Measurements from ENCODE around the gene GABRE. TPM values are rescaled to one million over a fixed set of nuclear protein-coding genes. Genes with fewer than 3 reads are reported as not detected.

Gene GABRE
- total RNA-seq, 2 experiments from 2014 or later, result not detected

- DNase-seq (no peak), ATAC-seq (ENCODE audit: poor library complexity) (no peak)
- ChIA-PET CTCF (no interaction called here), POLR2A (no interaction called here)
- peaks cover 0 to 15% of the 10 kb centered on the region in 2 experiments for H3K27me3 ChIP-seq (ENCODE audit: control insufficient read depth in 1 of 2, insufficient read depth in 2 of 2, low read length in 2 of 2)
- no peak overlapping the region for H3K4me3 ChIP-seq (ENCODE audit: low read length)
- H3K4me1 ChIP-seq (ENCODE audit: insufficient read depth, low read length), result no peaks in the 10 kb centered on the region
- no peak overlapping the region for H3K27ac Mint-ChIP-seq
- no peak overlapping the region for H3K27ac ChIP-seq (ENCODE audit: low read depth in 1 of 2, low read length in 2 of 2)
- H3K36me3 ChIP-seq (ENCODE audit: insufficient read depth, low read length), result no peaks in the 10 kb centered on the region
- no peaks in the 10 kb centered on the region for H3K9me3 Mint-ChIP-seq
- TF ChIP-seq CTCF (IDR thresholded peaks at IDR 0.05), result no peak
- H3K4me3 Mint-ChIP-seq, result no peak overlapping the region
- H3K36me3 Mint-ChIP-seq (ENCODE audit: low read depth), result no peaks in the 10 kb centered on the region
- intact Hi-C loops (cut with DNase I, micrococcal nuclease), result no loop called here
- H3K27me3 Mint-ChIP-seq, result peaks cover 21% of the 10 kb centered on the region
- no peaks in the 10 kb centered on the region for H3K9me3 ChIP-seq (ENCODE audit: control insufficient read depth in 1 of 2, insufficient read depth in 1 of 2, low read length in 2 of 2)
- no peaks in the 10 kb centered on the region for H3K4me1 Mint-ChIP-seq (ENCODE audit: low read depth)
These were observed 735 bp upstream of the GABRE start for GRCh38 chrX:151975228-151975593.

- H3K36me3 ChIP-seq (ENCODE audit: insufficient read depth, low read length), result no peaks in the 10 kb centered on the region
- Mint-ChIP-seq H3K9me3 (no peaks in the 10 kb centered on the region), H3K27ac (no peak overlapping the region), H3K4me3 (no peak overlapping the region), H3K4me1 (ENCODE audit: low read depth) (no peaks in the 10 kb centered on the region), H3K27me3 (peaks cover 21% of the 10 kb centered on the region), H3K36me3 (ENCODE audit: low read depth) (no peaks in the 10 kb centered on the region)
- ChIA-PET POLR2A (no interaction called here), CTCF (no interaction called here)
- no peak overlapping the region for H3K27ac ChIP-seq (ENCODE audit: low read depth in 1 of 2, low read length in 2 of 2)
- DNase-seq (no peak), ATAC-seq (ENCODE audit: poor library complexity) (no peak)
- no peaks in the 10 kb centered on the region for H3K4me1 ChIP-seq (ENCODE audit: insufficient read depth, low read length)
- intact Hi-C loops (cut with DNase I, micrococcal nuclease), result no loop called here
- no peak for TF ChIP-seq CTCF (IDR thresholded peaks at IDR 0.05)
- no peaks in the 10 kb centered on the region for H3K9me3 ChIP-seq (ENCODE audit: control insufficient read depth in 1 of 2, insufficient read depth in 1 of 2, low read length in 2 of 2)
- no peak overlapping the region for H3K4me3 ChIP-seq (ENCODE audit: low read length)
- H3K27me3 ChIP-seq (ENCODE audit: control insufficient read depth in 1 of 2, insufficient read depth in 2 of 2, low read length in 2 of 2), result peaks cover 0 to 15% of the 10 kb centered on the region in 2 experiments
These were observed 583 bp downstream of the GABRE start for GRCh38 chrX:151973851-151974335.

- Mint-ChIP-seq H3K9me3 (no peaks in the 10 kb centered on the region), H3K27ac (no peak overlapping the region), H3K4me1 (ENCODE audit: low read depth) (no peaks in the 10 kb centered on the region), H3K4me3 (no peak overlapping the region), H3K27me3 (peaks cover 21% of the 10 kb centered on the region), H3K36me3 (ENCODE audit: low read depth) (no peaks in the 10 kb centered on the region)
- intact Hi-C loops (cut with DNase I, micrococcal nuclease), result no loop called here
- H3K4me3 ChIP-seq (ENCODE audit: low read length), result no peak overlapping the region
- DNase-seq, result no peak
- ATAC-seq (ENCODE audit: poor library complexity), result no peak
- no peak for TF ChIP-seq CTCF (IDR thresholded peaks at IDR 0.05)
- ChIA-PET CTCF (no interaction called here), POLR2A (no interaction called here)
- H3K27ac ChIP-seq (ENCODE audit: low read depth in 1 of 2, low read length in 2 of 2), result no peak overlapping the region
- peaks cover 0 to 15% of the 10 kb centered on the region in 2 experiments for H3K27me3 ChIP-seq (ENCODE audit: control insufficient read depth in 1 of 2, insufficient read depth in 2 of 2, low read length in 2 of 2)
- H3K9me3 ChIP-seq (ENCODE audit: control insufficient read depth in 1 of 2, insufficient read depth in 1 of 2, low read length in 2 of 2), result no peaks in the 10 kb centered on the region
- H3K36me3 ChIP-seq (ENCODE audit: insufficient read depth, low read length), result no peaks in the 10 kb centered on the region
- H3K4me1 ChIP-seq (ENCODE audit: insufficient read depth, low read length), result no peaks in the 10 kb centered on the region
These were observed 1.3 kb downstream of the GABRE start for GRCh38 chrX:151973060-151973661.
